ENCODE results near the gene POLR3GL.

DNA sequence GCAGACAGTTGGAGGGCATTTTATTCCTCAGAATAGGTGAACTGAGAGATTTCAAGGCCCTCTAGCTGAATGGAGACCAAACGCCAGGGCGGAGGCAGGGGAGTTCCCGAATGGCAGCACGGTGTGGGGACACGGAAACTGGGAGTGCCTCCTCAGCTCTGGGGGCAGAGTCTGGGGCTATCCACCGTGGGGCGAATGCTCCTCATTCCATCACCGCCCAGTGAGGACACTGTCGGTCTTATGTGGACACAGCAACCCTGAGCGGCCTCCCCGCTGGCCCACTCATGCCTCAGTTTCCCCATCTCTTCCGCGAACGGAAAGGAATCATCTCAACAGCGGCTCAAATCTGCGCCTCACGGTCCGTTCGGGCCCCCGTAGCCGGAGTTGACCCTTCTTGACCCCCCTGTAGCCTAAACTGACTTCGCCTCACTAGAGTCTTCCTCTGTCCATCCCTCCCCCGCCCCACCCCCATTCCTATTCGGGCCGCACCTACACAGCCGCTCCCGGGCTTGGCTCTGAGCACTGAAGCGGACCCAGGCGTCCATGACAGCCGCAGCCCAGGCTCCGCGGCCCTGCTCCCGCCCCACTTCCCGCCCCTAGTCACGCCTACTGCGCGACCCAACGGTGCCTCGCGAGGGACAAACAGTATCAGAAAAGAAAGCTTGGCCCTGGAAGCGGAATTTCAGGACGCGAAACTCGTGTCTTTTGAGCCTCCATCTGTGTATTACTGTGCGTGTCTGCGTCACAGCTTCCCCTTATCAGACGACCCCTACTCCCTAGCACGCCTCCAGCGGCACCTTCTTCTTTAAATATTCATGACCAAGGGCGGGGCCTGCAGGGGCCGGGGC lies 46.1 kb upstream of the POLR3GL start, which contains the start of gene PEX11B:
- peak in 2 of 4 experiments; percentile 15 to 25 for TF ChIP-seq CTCF (IDR thresholded peaks at IDR 0.05)
- peak; percentile 45 to 49 for TF ChIP-seq POLR2A (IDR thresholded peaks at IDR 0.05)
